ENCODE results near the gene ATL3.
A peak's percentile ranks its signal among the peaks of the same experiment; 100 is the strongest.

ATL3 gene

DNA sequence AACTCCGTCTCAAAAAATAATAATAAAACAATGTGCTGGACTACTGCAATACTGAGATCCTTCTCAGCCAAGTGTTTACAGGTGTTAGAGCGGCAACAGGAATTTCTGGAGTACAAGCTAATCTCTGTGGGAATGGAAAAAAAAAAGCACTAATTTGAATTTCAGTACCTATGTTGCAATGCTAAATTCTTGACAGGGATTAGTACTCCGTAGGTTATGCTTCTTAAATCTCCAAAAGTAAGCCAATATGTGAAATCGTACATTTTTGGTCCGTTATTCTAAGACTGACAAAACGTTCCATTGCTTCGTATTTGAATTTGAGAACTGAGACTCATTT is 1.1 kb downstream of the ATL3 start:
- no peak for DNase-seq
- peak overlapping the region; percentile 99 to 100 for H3K27ac ChIP-seq
- intact Hi-C loops (cut with DNase I; ENCODE audit: low total_unique reads), result no loop called here

DNA sequence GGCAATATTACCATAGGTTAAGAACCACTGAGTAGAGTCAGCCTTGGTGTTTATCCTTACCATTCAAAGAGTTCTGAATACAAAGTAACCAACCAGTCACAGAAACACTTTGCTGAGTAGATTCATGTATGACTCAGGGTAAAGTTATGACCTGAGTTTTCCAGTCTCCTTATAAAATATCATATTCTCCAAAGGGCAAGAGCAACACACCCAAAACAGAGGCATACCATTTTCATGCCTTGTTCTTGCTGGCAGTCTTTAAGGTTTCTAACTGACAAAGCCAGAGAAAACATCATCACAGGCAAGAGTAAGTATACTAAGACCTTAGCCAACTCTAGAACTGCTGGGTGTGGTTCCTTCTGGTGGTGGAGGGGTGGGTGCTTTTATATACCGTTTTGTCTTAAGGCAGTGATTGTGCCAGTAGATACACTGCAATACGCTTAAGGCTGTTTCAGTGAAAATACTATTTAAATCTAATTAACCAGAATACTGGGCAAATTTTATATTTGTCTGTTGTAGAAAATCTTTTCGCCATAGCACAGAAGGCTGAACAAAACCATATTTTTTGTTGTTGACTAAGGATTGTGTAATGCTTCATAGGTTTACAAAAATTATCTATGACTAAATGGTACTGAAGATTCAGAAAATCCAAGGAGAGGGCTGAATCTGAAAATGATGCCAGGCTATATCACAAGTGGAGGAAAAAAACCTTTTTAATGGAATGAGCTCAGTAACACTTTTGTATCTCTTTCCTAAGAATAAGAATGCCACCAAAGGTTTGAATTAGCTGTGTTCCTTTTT is 3.0 kb downstream of the ATL3 start:
- DNase-seq, result no peak
- Histone ChIP-seq H3K27me3 (no peaks in the 10 kb centered on the region), H3K27ac (peak overlapping the region; percentile 99 to 100), H3K9me3 (no peaks in the 10 kb centered on the region), H3K36me3 (no peaks in the 10 kb centered on the region), H3K4me1 (peaks cover 10 to 78% (median 57%) of the 10 kb centered on the region in 4 donors), H3K4me3 (peak overlapping the region in 1 of 2 donors; percentile 2)
- intact Hi-C loops (cut with DNase I; ENCODE audit: low total_unique reads), result no loop called here
- TF ChIP-seq, protein P1, sequence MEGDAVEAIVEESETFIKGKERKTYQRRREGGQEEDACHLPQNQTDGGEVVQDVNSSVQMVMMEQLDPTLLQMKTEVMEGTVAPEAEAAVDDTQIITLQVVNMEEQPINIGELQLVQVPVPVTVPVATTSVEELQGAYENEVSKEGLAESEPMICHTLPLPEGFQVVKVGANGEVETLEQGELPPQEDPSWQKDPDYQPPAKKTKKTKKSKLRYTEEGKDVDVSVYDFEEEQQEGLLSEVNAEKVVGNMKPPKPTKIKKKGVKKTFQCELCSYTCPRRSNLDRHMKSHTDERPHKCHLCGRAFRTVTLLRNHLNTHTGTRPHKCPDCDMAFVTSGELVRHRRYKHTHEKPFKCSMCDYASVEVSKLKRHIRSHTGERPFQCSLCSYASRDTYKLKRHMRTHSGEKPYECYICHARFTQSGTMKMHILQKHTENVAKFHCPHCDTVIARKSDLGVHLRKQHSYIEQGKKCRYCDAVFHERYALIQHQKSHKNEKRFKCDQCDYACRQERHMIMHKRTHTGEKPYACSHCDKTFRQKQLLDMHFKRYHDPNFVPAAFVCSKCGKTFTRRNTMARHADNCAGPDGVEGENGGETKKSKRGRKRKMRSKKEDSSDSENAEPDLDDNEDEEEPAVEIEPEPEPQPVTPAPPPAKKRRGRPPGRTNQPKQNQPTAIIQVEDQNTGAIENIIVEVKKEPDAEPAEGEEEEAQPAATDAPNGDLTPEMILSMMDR (IDR thresholded peaks at IDR 0.05), result no peak

More for the DNA sequence above, 1.1 kb downstream of the ATL3 start:
- TF ChIP-seq, protein P1 (IDR thresholded peaks at IDR 0.05), result no peak
- Histone ChIP-seq H3K9me3 (no peaks in the 10 kb centered on the region), H3K4me3 (peak overlapping the region; percentile 86 to 99), H3K36me3 (no peaks in the 10 kb centered on the region), H3K4me1 (peaks cover 10 to 59% (median 44%) of the 10 kb centered on the region in 4 donors), H3K27me3 (no peaks in the 10 kb centered on the region)

DNA sequence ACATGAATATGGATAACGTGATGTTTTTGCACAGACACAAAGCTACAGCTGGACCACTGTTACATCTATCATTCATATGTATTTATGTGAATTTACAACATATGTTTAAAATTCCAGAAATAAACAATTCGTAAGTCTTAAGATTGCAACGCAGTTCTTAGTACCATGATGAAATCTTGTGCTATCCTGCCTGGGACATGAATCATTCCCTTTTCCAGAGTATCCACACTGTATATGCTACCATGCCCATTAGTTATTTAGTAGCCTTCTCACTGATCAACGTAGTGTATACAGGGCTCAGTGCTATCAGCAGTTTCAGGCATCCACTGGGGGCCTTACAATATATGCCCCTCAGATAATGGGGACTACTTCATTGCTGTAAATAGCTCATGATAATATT is 4.3 kb downstream of the ATL3 start:
- TF ChIP-seq, protein P1 (IDR thresholded peaks at IDR 0.05), result no peak
- DNase-seq, result no peak
- H3K36me3 ChIP-seq, result no peaks in the 10 kb centered on the region
- H3K27me3 ChIP-seq, result no peaks in the 10 kb centered on the region
- intact Hi-C loops (cut with DNase I; ENCODE audit: low total_unique reads), result no loop called here
- H3K9me3 ChIP-seq, result no peaks in the 10 kb centered on the region
- H3K4me1 ChIP-seq, result peaks cover 10 to 86% (median 67%) of the 10 kb centered on the region in 4 donors
- H3K27ac ChIP-seq, result peak overlapping the region; percentile 49 to 100
- no peak overlapping the region for H3K4me3 ChIP-seq

DNA sequence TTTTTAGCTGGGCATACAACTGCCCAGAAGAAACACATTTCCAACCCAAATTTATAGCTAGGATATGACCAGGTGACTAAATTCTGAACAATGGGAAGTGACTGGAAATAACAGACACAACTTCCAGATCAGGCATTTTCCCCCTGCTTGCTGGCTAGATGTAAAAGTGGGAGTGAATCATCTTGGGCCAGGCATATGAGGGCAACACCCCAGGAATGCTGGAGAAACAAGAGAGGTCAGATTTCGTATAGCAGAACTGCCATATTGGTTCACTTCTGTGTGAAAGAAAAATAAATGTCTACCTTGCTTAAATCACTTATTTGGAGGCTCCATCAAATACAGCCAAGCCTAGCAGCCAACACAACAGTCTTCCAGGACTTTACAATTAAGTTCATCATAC is 7.4 kb downstream of the ATL3 start:
- TF ChIP-seq, protein P1 (IDR thresholded peaks at IDR 0.05), result no peak
- Histone ChIP-seq H3K27me3 (no peaks in the 10 kb centered on the region), H3K9me3 (no peaks in the 10 kb centered on the region), H3K36me3 (peaks cover 0 to under 1% (median under 1%) of the 10 kb centered on the region in 3 donors), H3K4me3 (no peak overlapping the region), H3K27ac (no peak overlapping the region), H3K4me1 (peaks cover 10 to 100% (median 63%) of the 10 kb centered on the region in 4 donors)
- DNase-seq, result no peak
- intact Hi-C loops (cut with DNase I; ENCODE audit: low total_unique reads), result no loop called here

DNA sequence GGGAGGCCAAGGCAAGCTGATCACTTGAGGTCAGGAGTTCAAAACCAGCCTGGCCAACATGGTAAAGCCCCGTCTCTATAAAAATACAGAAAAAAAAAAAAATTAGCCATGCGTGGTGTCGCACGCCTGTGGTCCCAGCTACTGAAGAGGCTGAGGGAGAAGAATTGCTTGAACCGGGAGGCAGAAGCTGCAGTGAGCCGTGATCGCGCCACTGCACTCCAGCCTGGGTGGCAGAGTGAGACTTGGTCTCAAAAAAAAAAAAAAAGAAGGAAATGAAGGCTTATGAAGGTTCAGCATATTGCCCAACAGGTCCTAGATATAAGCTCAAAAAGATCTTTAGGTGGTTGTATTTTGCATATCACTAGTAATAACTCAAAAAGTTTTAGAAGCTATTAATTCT is 10.2 kb downstream of the ATL3 start:
- no peak for DNase-seq
- peaks cover 10 to 24% (median 15%) of the 10 kb centered on the region in 3 donors for H3K36me3 ChIP-seq
- H3K4me3 ChIP-seq, result no peak overlapping the region
- H3K27ac ChIP-seq, result no peak overlapping the region
- TF ChIP-seq, protein P1 (IDR thresholded peaks at IDR 0.05), result no peak
- peaks cover 0 to 79% (median 39%) of the 10 kb centered on the region in 4 donors for H3K4me1 ChIP-seq
- no peaks in the 10 kb centered on the region for H3K27me3 ChIP-seq
- H3K9me3 ChIP-seq, result no peaks in the 10 kb centered on the region
- intact Hi-C loops (cut with DNase I; ENCODE audit: low total_unique reads), result no loop called here

All from tibial artery (tissue), 4 donors.